Limb (tissue), 2 donors: ENCODE results near the gene SAP30BP.

Experiments used
- DNase-seq, 2 donors: peaks; one replicate each; pipeline ENCODE4 v3.0.0-alpha.2; 2016; ENCODE audit errors: extremely low spot score in 2 of 2

The SAP30BP gene

GRCh38 chr17:75646638-75646992 lies 20.5 kb upstream of the SAP30BP start:
- no peak for DNase-seq

- no peak for DNase-seq
Observed at GRCh38 chr17:75647061-75647460, 20.1 kb upstream of the SAP30BP start.

GRCh38 chr17:75647921-75648320 lies 19.2 kb upstream of the SAP30BP start:
- DNase-seq = no peak

GRCh38 chr17:75649687-75650086 lies 17.5 kb upstream of the SAP30BP start:
- no peak for DNase-seq

GRCh38 chr17:75650874-75651273 lies 16.3 kb upstream of the SAP30BP start:
- no peak for DNase-seq

GRCh38 chr17:75652341-75652740 lies 14.8 kb upstream of the SAP30BP start:
- DNase-seq = no peak

- no peak for DNase-seq
Observed at GRCh38 chr17:75652934-75653549, 14.1 kb upstream of the SAP30BP start.

GRCh38 chr17:75654176-75654575 lies 13.0 kb upstream of the SAP30BP start:
- DNase-seq = no peak

- no peak for DNase-seq
Observed at GRCh38 chr17:75658237-75658636, 8.9 kb upstream of the SAP30BP start.

- DNase-seq = no peak
Observed at GRCh38 chr17:75661531-75661930, 5.6 kb upstream of the SAP30BP start.

- no peak for DNase-seq
Observed at GRCh38 chr17:75662511-75662910, 4.6 kb upstream of the SAP30BP start.

GRCh38 chr17:75664099-75664549 lies 3.0 kb upstream of the SAP30BP start:
- no peak for DNase-seq

- no peak for DNase-seq
Observed at GRCh38 chr17:75665981-75666380, 1.2 kb upstream of the SAP30BP start.

- DNase-seq = no peak
Observed at GRCh38 chr17:75667825-75668224, 687 bp downstream of the SAP30BP start.

GRCh38 chr17:75668489-75668888 lies 1.4 kb downstream of the SAP30BP start:
- DNase-seq = no peak

- DNase-seq = no peak
Observed at GRCh38 chr17:75670868-75671267, 3.7 kb downstream of the SAP30BP start.

GRCh38 chr17:75672011-75672410 lies 4.9 kb downstream of the SAP30BP start:
- no peak for DNase-seq

GRCh38 chr17:75673487-75673886 lies 6.3 kb downstream of the SAP30BP start:
- no peak for DNase-seq

- DNase-seq = no peak
Observed at GRCh38 chr17:75676461-75676860, 9.3 kb downstream of the SAP30BP start.

- DNase-seq = no peak
Observed at GRCh38 chr17:75679706-75680211, 12.6 kb downstream of the SAP30BP start.

- no peak for DNase-seq
Observed at GRCh38 chr17:75680431-75680830, 13.3 kb downstream of the SAP30BP start.

- DNase-seq = no peak
Observed at GRCh38 chr17:75681289-75681688, 14.2 kb downstream of the SAP30BP start.

- DNase-seq = no peak
Observed at GRCh38 chr17:75683583-75683982, 16.4 kb downstream of the SAP30BP start.

GRCh38 chr17:75684249-75684648 lies 17.1 kb downstream of the SAP30BP start:
- DNase-seq = no peak
